Heart left ventricle (tissue), 13 donors: ENCODE data around the gene AJUBA.

Experiments used
- POLR2A ChIP-seq, 2 donors: fragments of 450-650 bp; IDR thresholded peaks; one replicate each; pipeline ENCODE4 v1.6.1; 2017; ENCODE audit warnings: antibody characterized with exemption in 2 of 2, mild to moderate bottlenecking in 2 of 2, moderate library complexity in 2 of 2
- TF ChIP-seq, protein P1 (sequence below), 12 donors: fragments of 200-600 bp; sonication (generic) in 4 of 12; IDR thresholded peaks; one replicate each; pipeline versions ENCODE4 v1.5.0 to v1.8.0; 2018 to 2022; ENCODE audit warnings: antibody characterized with exemption in 12 of 12, mild to moderate bottlenecking in 5 of 12
- donor health status: ischemic (EF 13 %, LVEDD 7.1; RV severe dilation, severe dysfunction).
- donor health status: DM: no; HTN: yes; CAD: no.
- donor health status: DM: no; HTN: no; CAD: no.
- donor health status: ischemic (EF 25% LVEDD 6.9; RV normal size, moderate dysfunction).
- donor health status: ischemic (EF 25% LVEDD 5.7; RV mildly dilated, moderate dysfunction).
- donor health status: ischemic (EF 35%, LVEDD 5.7; RV mildly dilated, moderate dysfunction).
- donor health status: nonischemic (EF 11% LVEDD 7.7; RV severe dilation, severe dysfunction).
- donor health status: DM: yes; HTN: yes; CAD: no.
- donor health status: PGD.
- donor health status: ischemic (EF 29% LVEDD 5.4; RV normal size, mild dysfunction).
- donor health status: nonischemic (EF 23%, LVEDD 6.1; RV moderate dilation, normal function).

DNA sequence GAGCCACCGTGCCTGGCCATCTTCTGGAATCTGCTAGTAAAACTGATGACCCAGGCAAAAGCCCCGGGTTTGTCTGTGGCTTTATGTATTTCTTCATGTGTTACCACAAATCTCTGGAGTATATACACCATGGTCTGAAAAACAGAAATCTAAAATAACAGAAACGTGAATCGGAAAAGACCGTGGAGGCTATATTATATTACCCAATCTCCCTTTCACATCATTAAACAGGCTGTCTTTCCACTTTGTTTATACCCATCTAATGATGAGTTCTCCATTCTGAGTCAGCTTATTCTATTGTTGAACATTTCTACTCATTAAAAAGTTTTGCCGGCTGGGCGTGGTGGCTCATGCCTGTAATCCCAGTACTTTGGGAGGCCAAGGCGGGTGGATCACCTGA is 9.5 kb upstream of the AJUBA start:
- TF ChIP-seq POLR2A (IDR thresholded peaks at IDR 0.05): no peak
- TF ChIP-seq, protein P1, sequence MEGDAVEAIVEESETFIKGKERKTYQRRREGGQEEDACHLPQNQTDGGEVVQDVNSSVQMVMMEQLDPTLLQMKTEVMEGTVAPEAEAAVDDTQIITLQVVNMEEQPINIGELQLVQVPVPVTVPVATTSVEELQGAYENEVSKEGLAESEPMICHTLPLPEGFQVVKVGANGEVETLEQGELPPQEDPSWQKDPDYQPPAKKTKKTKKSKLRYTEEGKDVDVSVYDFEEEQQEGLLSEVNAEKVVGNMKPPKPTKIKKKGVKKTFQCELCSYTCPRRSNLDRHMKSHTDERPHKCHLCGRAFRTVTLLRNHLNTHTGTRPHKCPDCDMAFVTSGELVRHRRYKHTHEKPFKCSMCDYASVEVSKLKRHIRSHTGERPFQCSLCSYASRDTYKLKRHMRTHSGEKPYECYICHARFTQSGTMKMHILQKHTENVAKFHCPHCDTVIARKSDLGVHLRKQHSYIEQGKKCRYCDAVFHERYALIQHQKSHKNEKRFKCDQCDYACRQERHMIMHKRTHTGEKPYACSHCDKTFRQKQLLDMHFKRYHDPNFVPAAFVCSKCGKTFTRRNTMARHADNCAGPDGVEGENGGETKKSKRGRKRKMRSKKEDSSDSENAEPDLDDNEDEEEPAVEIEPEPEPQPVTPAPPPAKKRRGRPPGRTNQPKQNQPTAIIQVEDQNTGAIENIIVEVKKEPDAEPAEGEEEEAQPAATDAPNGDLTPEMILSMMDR (IDR thresholded peaks at IDR 0.05): no peak
